T-cell (primary cell): ENCODE results near the gene COBLL1. TPM values are rescaled to one million over a fixed set of nuclear protein-coding genes. Genes with fewer than 3 reads are reported as not detected.

Experiments
- ATAC-seq, 4 experiments: fragments of 200-7000 bp in 3 of 4; fragments of 150-1000 bp in 1 of 4; cut with Tn5 transposase; replicated peaks in 1 of 4; 1 replicate in 3 of 4; 2 replicates in 1 of 4; pipeline ENCODE4 v1.10.0; 2021; ENCODE audit warnings: moderate library complexity in 3 of 4, mild to moderate bottlenecking in 2 of 4, moderate number of reproducible peaks in 1 of 4
- CTCF ChIA-PET, 2 donors: fragments of 300-600 bp; sonication (Branson Sonifier 250); formaldehyde crosslinking; loops; one replicate each; lab custom pipeline; 2022; ENCODE audit warnings: antibody characterized with exemption in 2 of 2; lab: Charles Lee
- POLR2A ChIA-PET, 2 donors: fragments of 300-600 bp; sonication (Branson Sonifier 250); formaldehyde crosslinking; loops; one replicate each; lab custom pipeline; 2022; ENCODE audit warnings: antibody characterized with exemption in 2 of 2; lab: Charles Lee
- DNase-seq, 35 experiments: peaks; one replicate each; pipeline versions ENCODE4 v3.0.0 to v3.0.0-alpha.2; 2013 to 2023
- H3K27ac ChIP-seq: one replicate; pipeline ENCODE4 v1.5.1; 2013; ENCODE audit warnings: low read length
- H3K27me3 ChIP-seq, 2 experiments: replicated peaks in 1 of 2; 1 replicate in 1 of 2; 2 replicates in 1 of 2; pipeline versions ENCODE4 v1.6.1 to v1.7.0; 2013; ENCODE audit warnings: low read length in 1 of 2, mixed read lengths in 1 of 2; ENCODE audit not compliant: control insufficient read depth in 2 of 2, insufficient read depth in 2 of 2; ENCODE audit errors: extremely low read depth in 1 of 2
- H3K36me3 ChIP-seq, 2 donors: 1 replicate in 1 of 2; 2 replicates in 1 of 2; pipeline versions ENCODE4 v1.6.1 to v1.7.0; 2013; ENCODE audit warnings: low read length in 1 of 2; ENCODE audit not compliant: control insufficient read depth in 2 of 2, insufficient read depth in 1 of 2; ENCODE audit errors: extremely low read depth in 1 of 2
- H3K4me1 ChIP-seq, 2 experiments: 1 replicate in 1 of 2; 2 replicates in 1 of 2; pipeline versions ENCODE4 v1.6.1 to v1.7.0; 2013; ENCODE audit warnings: low read length in 2 of 2, mixed read lengths in 1 of 2; ENCODE audit not compliant: insufficient read depth in 2 of 2, control insufficient read depth in 1 of 2; ENCODE audit errors: extremely low read depth in 1 of 2
- H3K4me3 ChIP-seq, 2 donors: 1 replicate in 1 of 2; 2 replicates in 1 of 2; pipeline versions ENCODE4 v1.5.1 to v1.7.0; 2013; ENCODE audit warnings: mild to moderate bottlenecking in 2 of 2, low read length in 1 of 2, moderate library complexity in 1 of 2; ENCODE audit not compliant: control insufficient read depth in 1 of 2; ENCODE audit errors: extremely low read depth in 1 of 2
- H3K9me3 ChIP-seq: 2 replicates; pipeline ENCODE4 v1.7.0; 2013
- H3K27ac Mint-ChIP-seq, 2 donors: one replicate each; pipeline ENCODE4 v1.8.0; 2020 to 2021; ENCODE audit warnings: mild to moderate bottlenecking in 2 of 2, mixed read lengths in 2 of 2
- H3K27me3 Mint-ChIP-seq, 2 donors: one replicate each; pipeline ENCODE4 v1.8.0; 2021 to 2022; ENCODE audit warnings: mixed read lengths in 2 of 2
- H3K36me3 Mint-ChIP-seq: one replicate; pipeline ENCODE4 v1.8.0; 2021; ENCODE audit warnings: mixed read lengths
- H3K4me1 Mint-ChIP-seq, 3 donors: one replicate each; pipeline ENCODE4 v1.8.0; 2020 to 2022; ENCODE audit warnings: mixed read lengths in 3 of 3, mild to moderate bottlenecking in 1 of 3
- H3K4me3 Mint-ChIP-seq, 3 donors: one replicate each; pipeline ENCODE4 v1.8.0; 2020 to 2022; ENCODE audit warnings: mild to moderate bottlenecking in 3 of 3, mixed read lengths in 3 of 3, moderate library complexity in 3 of 3
- H3K9me3 Mint-ChIP-seq, 3 donors: one replicate each; pipeline ENCODE4 v1.8.0; 2020 to 2022; ENCODE audit warnings: mixed read lengths in 3 of 3
- WGBS: methylation state at CpG from one replicate; pipeline ENCODE4 v1.1.5; 2013; ENCODE audit warnings: missing lambda C conversion rate; ENCODE audit not compliant: insufficient coverage; 5-methylcytosine and 5-hydroxymethylcytosine counted together
- total RNA-seq, 35 experiments: library from RNA in 6 of 35; stranded (reverse) in 6 of 35; fragments of 120-200 nt in 1 of 35; gene quantifications; one replicate each; pipeline versions ENCODE4 v1.2.1 to v1.2.4 and lab custom pipeline; 2013 to 2026

The COBLL1 gene
- total RNA-seq, 5 donors from 2014 or later (not counting 1 experiment from before 2014, with no cell fraction given) = 0.68 to 5.1 (median 1.9) TPM

- no peaks in the 10 kb centered on the region for H3K9me3 ChIP-seq
- no peaks in the 10 kb centered on the region for H3K36me3 Mint-ChIP-seq
- WGBS = 100% methylated on average over 1 of the region's 1 CpG
- no peak for DNase-seq
- H3K4me3 Mint-ChIP-seq = no peak overlapping the region
- no peak overlapping the region for H3K27ac Mint-ChIP-seq
- H3K4me1 ChIP-seq = no peaks in the 10 kb centered on the region
- no peak overlapping the region for H3K4me3 ChIP-seq
- no peaks in the 10 kb centered on the region for H3K4me1 Mint-ChIP-seq
- no peak for ATAC-seq
- ChIA-PET CTCF (no interaction called here), POLR2A (no interaction called here)
- no peaks in the 10 kb centered on the region for H3K27me3 ChIP-seq
- no peaks in the 10 kb centered on the region for H3K36me3 ChIP-seq
- H3K27me3 Mint-ChIP-seq = no peaks in the 10 kb centered on the region
- no peak overlapping the region for H3K27ac ChIP-seq
- no peaks in the 10 kb centered on the region for H3K9me3 Mint-ChIP-seq
Observed at GRCh38 chr2:164881524-164881923, 39.9 kb upstream of the COBLL1 start.

- 86% methylated on average over 1 of the region's 2 CpGs for WGBS
- DNase-seq = no peak
- Mint-ChIP-seq H3K27me3 (no peaks in the 10 kb centered on the region), H3K4me1 (no peaks in the 10 kb centered on the region), H3K9me3 (no peaks in the 10 kb centered on the region), H3K36me3 (no peaks in the 10 kb centered on the region), H3K4me3 (no peak overlapping the region), H3K27ac (no peak overlapping the region)
- Histone ChIP-seq H3K4me3 (no peak overlapping the region), H3K27me3 (no peaks in the 10 kb centered on the region), H3K36me3 (no peaks in the 10 kb centered on the region), H3K9me3 (no peaks in the 10 kb centered on the region), H3K27ac (no peak overlapping the region), H3K4me1 (no peaks in the 10 kb centered on the region)
- CTCF ChIA-PET = no interaction called here
- ATAC-seq = no peak
- POLR2A ChIA-PET = no interaction called here
Observed at GRCh38 chr2:164879901-164880535, 38.4 kb upstream of the COBLL1 start.

GRCh38 chr2:164877927-164878326, 36.3 kb upstream of the COBLL1 start:
- Histone ChIP-seq H3K27ac (no peak overlapping the region), H3K36me3 (no peaks in the 10 kb centered on the region), H3K4me1 (no peaks in the 10 kb centered on the region), H3K9me3 (no peaks in the 10 kb centered on the region), H3K27me3 (no peaks in the 10 kb centered on the region), H3K4me3 (no peak overlapping the region)
- no peak overlapping the region for H3K27ac Mint-ChIP-seq
- H3K36me3 Mint-ChIP-seq = no peaks in the 10 kb centered on the region
- no peak overlapping the region for H3K4me3 Mint-ChIP-seq
- ChIA-PET POLR2A (no interaction called here), CTCF (no interaction called here)
- DNase-seq (no peak), ATAC-seq (no peak)
- H3K9me3 Mint-ChIP-seq = no peaks in the 10 kb centered on the region
- no peaks in the 10 kb centered on the region for H3K4me1 Mint-ChIP-seq
- H3K27me3 Mint-ChIP-seq = no peaks in the 10 kb centered on the region

GRCh38 chr2:164877169-164877568, 35.5 kb upstream of the COBLL1 start:
- ATAC-seq (no peak), DNase-seq (no peak)
- POLR2A ChIA-PET = no interaction called here
- Histone ChIP-seq H3K9me3 (no peaks in the 10 kb centered on the region), H3K27me3 (no peaks in the 10 kb centered on the region), H3K4me1 (no peaks in the 10 kb centered on the region), H3K27ac (no peak overlapping the region), H3K36me3 (no peaks in the 10 kb centered on the region), H3K4me3 (no peak overlapping the region)
- Mint-ChIP-seq H3K4me1 (no peaks in the 10 kb centered on the region), H3K27ac (no peak overlapping the region), H3K4me3 (no peak overlapping the region), H3K9me3 (no peaks in the 10 kb centered on the region), H3K36me3 (no peaks in the 10 kb centered on the region), H3K27me3 (no peaks in the 10 kb centered on the region)
- WGBS = 81% methylated on average over 3 of the region's 4 CpGs
- CTCF ChIA-PET = no interaction called here

- ChIA-PET POLR2A (interaction anchor here in 1 of 2 donors (0.7 kb wide), 1 partner anchor 113 kb away, joined by 3 read pairs; no protein-coding TSS in a partner anchor), CTCF (no interaction called here)
- no peak overlapping the region for H3K27ac Mint-ChIP-seq
- 100% methylated on average over 4 of the region's 10 CpGs for WGBS
- ATAC-seq = no peak
- H3K4me3 Mint-ChIP-seq = no peak overlapping the region
- Histone ChIP-seq H3K36me3 (no peaks in the 10 kb centered on the region), H3K27ac (no peak overlapping the region), H3K4me3 (no peak overlapping the region), H3K4me1 (no peaks in the 10 kb centered on the region), H3K9me3 (no peaks in the 10 kb centered on the region), H3K27me3 (no peaks in the 10 kb centered on the region)
- no peaks in the 10 kb centered on the region for H3K27me3 Mint-ChIP-seq
- H3K4me1 Mint-ChIP-seq = no peaks in the 10 kb centered on the region
- H3K9me3 Mint-ChIP-seq = no peaks in the 10 kb centered on the region
- DNase-seq = no peak
- H3K36me3 Mint-ChIP-seq = no peaks in the 10 kb centered on the region
Observed at GRCh38 chr2:164875334-164876205, 33.9 kb upstream of the COBLL1 start.

- H3K27ac Mint-ChIP-seq = no peak overlapping the region
- H3K4me1 ChIP-seq = no peaks in the 10 kb centered on the region
- no peak for DNase-seq
- WGBS = 89% methylated on average over 4 of the region's 9 CpGs
- H3K4me3 Mint-ChIP-seq = no peak overlapping the region
- ChIA-PET CTCF (no interaction called here), POLR2A (no interaction called here)
- H3K36me3 ChIP-seq = no peaks in the 10 kb centered on the region
- no peaks in the 10 kb centered on the region for H3K27me3 ChIP-seq
- no peaks in the 10 kb centered on the region for H3K9me3 ChIP-seq
- no peak overlapping the region for H3K4me3 ChIP-seq
- H3K9me3 Mint-ChIP-seq = no peaks in the 10 kb centered on the region
- H3K36me3 Mint-ChIP-seq = no peaks in the 10 kb centered on the region
- H3K27me3 Mint-ChIP-seq = no peaks in the 10 kb centered on the region
- no peak overlapping the region for H3K27ac ChIP-seq
- no peak for ATAC-seq
- no peaks in the 10 kb centered on the region for H3K4me1 Mint-ChIP-seq
Observed at GRCh38 chr2:164873210-164873908, 31.7 kb upstream of the COBLL1 start.
